Activated CD4-positive, alpha-beta T cell treated with anti-CD3 and anti-CD28 coated beads for 48 hours (primary cell): ENCODE data around the gene PPEF1.

Experiments
- DNase-seq: peaks from one replicate; pipeline ENCODE4 v3.0.0-alpha.2; 2020

The PPEF1 gene, protein sequence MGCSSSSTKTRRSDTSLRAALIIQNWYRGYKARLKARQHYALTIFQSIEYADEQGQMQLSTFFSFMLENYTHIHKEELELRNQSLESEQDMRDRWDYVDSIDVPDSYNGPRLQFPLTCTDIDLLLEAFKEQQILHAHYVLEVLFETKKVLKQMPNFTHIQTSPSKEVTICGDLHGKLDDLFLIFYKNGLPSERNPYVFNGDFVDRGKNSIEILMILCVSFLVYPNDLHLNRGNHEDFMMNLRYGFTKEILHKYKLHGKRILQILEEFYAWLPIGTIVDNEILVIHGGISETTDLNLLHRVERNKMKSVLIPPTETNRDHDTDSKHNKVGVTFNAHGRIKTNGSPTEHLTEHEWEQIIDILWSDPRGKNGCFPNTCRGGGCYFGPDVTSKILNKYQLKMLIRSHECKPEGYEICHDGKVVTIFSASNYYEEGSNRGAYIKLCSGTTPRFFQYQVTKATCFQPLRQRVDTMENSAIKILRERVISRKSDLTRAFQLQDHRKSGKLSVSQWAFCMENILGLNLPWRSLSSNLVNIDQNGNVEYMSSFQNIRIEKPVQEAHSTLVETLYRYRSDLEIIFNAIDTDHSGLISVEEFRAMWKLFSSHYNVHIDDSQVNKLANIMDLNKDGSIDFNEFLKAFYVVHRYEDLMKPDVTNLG

DNA sequence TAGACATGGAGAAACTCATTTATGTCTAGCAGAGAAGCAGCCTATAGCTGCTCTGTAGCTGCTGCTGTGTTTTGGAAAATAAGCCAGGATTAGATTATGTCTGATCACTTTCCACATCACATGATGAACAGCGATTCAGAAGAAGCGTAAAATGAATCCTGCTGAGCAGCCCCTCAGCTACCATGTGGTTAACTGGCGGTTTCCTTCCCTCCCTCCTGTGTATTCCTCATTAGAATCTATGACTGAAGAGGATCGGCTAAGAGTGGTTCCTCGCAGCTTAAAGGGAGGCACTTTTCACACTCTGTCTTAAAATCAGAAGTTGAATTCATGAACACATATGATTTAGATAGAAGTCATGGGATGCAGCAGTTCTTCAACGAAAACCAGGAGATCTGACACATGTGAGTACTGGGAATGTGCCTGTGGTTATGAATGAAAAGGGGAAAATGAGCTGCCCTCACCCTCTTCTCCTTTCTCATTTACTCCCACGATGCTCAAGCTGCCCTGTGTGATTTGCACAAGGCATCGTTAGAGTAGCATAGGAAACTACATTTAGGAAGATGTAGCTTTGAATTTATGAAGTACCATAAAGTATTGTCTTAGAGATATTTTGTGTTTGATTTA, at the start of gene PPEF1:
Gene PPEF1, plus strand, starts transcription at position 220 of the 624 bp plus-strand sequence. Its CDS starts 136 bp downstream, at position 356.
- DNase-seq, result no peak

DNA sequence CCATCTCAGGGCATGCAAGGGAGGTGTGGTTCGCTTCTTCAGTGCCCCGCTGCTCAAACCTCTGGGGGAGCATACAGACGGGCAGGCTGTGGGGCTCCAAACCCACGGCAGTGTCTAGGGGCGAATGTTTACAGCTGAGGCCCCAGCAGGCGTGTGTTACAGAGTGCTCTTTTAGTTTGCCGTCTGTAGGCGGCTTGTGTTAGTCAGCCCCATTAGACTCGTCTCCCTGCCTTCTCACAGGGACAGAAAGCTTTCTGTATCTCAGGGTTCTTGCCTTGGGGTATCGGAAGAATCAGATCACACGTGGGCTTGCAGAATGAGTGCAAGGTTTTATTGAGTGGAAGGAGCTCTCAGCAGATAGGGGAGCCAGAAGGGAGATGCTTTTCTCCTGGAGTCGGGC, 46.2 kb upstream of the PPEF1 start:
- no peak for DNase-seq

DNA sequence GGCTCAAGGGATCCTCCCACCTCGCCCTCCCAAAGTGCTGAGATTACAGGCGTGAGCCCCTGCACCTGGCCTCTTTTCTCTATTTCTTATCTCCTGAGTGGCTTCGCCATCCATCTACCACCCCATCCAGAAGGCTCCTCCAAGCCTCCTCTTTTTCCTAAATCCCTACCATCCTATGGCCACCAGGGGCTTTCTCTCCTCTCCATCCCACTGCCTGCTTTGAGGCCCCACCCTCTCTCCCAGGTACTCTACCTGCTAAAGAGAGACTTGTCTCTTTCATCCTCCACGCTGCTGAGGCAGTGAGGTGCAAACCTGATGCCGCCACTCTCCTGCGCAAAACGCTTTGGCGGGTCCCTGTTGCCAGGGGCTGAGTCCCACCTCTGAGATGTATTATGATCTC, 42.5 kb upstream of the PPEF1 start:
- no peak for DNase-seq

GRCh38 chrX:18666614-18667013, 40.8 kb upstream of the PPEF1 start:
- no peak for DNase-seq

- DNase-seq, result no peak
Measured at GRCh38 chrX:18668071-18668835, 39.2 kb upstream of the PPEF1 start.

DNA sequence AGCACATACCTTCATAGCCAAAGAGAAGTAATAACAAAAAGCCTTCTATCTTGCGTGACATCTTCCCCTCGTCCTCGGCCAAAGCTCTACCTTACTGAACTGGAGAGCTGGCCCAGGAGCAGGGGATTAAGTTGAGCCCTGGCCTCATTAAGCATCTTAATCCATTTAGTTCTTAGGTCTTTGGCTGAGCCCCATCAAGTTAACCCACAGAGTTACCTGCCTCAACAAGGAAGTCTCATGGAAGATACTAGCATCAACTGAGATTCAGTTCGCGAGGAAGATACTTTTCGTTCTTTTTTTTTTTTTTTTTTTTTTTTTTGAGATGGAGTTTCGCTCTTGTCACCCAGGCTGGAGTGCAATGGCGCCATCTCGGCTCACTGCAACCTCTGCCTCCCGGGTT, 35.4 kb upstream of the PPEF1 start, which contains the start of gene RS1:
Gene RS1, minus strand, starts transcription at position 101 of the 400 bp plus-strand sequence. Its CDS starts 40 bp downstream, at position 61.
- no peak for DNase-seq

GRCh38 chrX:18674417-18674787, 33.0 kb upstream of the PPEF1 start:
- peak; percentile 22 for DNase-seq

DNA sequence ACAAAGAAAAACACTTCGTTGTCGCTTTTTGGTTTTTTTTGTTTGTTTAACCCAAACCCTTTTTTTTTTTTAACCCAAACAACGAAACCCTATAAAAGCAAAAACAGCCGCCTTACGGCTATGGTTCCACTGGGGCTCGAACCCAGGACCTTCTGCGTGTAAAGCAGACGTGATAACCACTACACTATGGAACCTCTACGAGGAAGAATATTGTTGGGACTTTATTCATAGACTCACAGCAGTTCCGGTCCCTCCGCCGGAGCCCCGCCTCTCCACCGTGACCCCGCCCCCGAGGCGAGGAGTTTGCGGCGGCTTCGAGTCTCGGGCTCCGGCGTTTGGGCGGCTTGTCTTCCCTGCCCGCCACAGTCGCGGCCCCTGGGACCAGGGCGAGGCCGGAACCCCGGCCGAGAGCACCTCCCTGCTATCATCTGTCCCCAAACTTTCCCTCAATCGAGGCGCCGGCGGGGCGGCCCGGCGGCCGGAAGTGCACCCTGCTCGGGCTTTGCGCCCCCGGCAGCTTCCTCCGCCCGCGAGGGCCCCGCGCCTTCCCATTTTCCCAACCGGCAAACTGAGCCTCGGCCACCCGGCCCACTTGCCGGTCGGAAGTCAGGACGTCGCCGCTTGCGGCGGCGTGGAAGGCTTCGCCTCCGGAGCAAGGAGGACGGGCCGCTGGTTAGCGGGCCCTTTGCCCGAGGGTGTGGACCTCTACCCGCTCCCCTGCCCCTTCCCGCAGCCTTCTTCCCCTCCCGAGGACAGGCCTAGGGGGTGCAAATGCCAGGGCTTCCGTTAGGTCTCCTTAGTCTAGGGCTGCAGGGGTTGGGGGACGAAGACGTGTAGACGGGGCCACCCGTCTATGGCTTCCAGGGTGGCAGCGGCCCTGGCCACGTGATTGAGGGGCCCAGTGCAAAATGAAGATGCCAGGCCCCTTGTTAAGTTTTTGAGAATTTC, 32.4 kb upstream of the PPEF1 start:
- DNase-seq, result peak; percentile 77

- DNase-seq, result no peak
Measured at GRCh38 chrX:18676050-18676449, 31.4 kb upstream of the PPEF1 start.

GRCh38 chrX:18676470-18676869, 31.0 kb upstream of the PPEF1 start:
- DNase-seq, result no peak

DNA sequence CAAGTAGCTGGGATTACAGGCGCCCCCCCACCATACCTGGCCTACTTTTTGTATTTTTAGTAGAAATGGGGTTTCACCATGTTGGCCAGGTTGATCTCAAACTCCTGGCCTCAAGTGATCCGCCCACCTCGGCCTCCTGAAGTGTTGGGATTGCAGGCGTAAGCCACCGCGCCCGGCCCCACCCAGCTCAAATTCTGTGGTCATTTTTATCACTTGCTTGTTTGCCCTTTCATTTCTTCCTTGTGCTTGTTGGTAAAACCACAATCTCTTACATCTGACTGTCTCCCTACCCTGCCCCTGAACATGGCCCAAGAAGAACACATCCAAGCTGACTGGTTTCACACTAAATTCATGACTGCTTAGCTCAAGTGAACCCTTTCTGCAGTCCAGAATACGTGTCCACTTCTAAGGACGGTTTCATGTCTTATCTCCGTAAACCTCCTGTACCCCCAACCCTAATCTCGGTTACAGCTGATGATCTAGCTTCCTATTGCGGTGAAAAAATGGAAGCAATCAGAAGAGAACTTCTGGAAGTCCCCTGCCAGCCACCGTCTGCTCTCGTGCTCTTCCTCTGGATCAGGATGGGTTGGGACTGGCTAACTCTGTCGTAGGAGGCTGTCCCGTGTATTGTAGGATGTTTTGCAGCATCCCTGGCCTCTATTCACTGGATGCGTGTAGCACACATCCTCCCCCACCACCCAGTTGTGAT, 30.1 kb upstream of the PPEF1 start:
- DNase-seq, result no peak

DNA sequence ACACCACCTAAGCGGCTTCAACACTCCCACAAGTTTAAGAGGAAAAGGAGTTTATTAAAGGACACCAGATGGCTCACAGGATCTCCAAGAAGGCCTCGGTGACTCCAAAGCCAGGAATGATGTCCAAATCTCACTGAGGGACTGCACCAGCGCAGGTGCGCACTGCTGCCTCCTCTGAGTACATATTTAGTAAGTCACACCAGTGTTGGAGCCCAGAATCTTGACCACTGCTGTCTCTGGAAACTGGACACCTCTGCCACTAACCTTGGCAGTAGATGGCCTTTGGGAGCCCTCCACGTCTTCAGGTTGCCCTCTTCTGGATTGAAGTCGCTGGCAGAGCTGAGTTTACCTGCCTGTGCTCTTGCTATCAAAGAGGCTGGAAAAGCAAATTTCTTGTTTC, 25.4 kb upstream of the PPEF1 start:
- DNase-seq, result no peak

DNA sequence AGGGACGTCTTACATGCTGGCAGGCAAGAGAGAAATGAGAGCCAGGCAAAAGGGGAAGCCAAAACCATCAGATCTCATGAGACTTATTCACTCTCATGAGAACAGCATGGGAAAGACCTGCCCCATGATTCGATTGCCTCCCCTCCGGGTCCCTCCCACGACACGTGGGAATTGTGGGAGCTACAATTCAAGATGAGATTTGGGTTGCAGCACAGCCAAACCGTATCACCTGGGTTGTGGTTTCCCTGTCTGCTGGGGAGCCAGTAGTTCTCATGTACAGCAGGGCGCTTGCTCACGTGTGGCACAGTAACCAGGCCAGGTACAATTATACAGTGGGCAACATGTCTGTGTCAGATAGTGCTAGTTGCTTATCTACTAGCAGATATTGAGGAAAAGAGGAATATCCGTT, 24.5 kb upstream of the PPEF1 start:
- DNase-seq, result no peak

GRCh38 chrX:18687856-18688495, 19.5 kb upstream of the PPEF1 start:
- no peak for DNase-seq

GRCh38 chrX:18691431-18691830, 16.0 kb upstream of the PPEF1 start:
- no peak for DNase-seq

DNA sequence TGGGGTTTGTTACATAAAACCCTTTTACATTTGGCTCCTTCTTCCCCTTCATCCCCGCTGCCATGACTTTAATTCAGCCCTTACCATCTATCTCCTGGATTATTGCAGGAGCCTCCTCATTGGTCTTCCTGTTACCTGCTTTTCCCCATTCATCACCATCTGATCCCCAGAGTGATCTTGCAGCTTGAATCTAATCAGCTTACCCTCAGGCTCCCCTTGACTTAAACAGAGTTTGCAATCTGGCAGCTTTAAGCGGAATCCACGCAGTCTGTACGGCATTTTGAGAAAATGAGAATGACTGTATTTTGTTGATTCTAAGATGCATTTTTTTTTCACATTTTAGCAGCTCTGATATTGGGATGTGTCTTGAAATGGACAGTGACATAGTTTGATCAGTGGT, 14.9 kb upstream of the PPEF1 start:
- DNase-seq, result no peak

DNA sequence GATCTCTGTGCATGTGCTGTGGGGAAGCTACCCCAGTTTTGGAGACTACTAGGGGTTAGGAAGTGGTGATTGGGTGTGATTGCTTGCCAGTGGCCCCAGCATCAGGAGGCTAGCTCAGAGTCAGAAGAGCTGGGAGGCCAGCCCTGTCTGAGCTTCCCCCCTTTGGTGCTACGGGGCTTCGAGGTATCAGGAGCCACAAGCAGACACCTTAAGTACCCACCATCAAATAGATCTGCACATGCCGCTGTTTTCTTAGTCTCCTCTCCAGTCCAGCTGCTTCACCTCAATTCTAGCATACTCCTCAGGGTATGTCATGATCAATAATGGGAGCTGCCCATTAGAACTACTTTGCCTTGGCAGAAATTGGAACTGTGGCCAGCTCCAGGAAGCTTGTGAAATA, 10.8 kb upstream of the PPEF1 start:
- no peak for DNase-seq

GRCh38 chrX:18698737-18699650, 8.5 kb upstream of the PPEF1 start:
- no peak for DNase-seq

GRCh38 chrX:18701621-18702361, 5.7 kb upstream of the PPEF1 start:
- no peak for DNase-seq
